DMS 273 (cell line): ENCODE measurements around the gene IQGAP2.
"Not testable (repeated sequence)": the region's sequence is repeated elsewhere in the genome, so short reads cannot be mapped to it uniquely, and the experiment has no call there.

Source experiments
- DNase-seq: peaks from one replicate; lab custom pipeline; 2025; ENCODE audit not compliant: unreplicated experiment; lab: John Stamatoyannopoulos, UW

The IQGAP2 gene

GRCh38 chr5:76414788-76415187, 11.7 kb downstream of the IQGAP2 start:
- no peak for DNase-seq

GRCh38 chr5:76415855-76416254, 12.8 kb downstream of the IQGAP2 start:
- DNase-seq: no peak

- DNase-seq: no peak
Measured at GRCh38 chr5:76419597-76420298, 16.7 kb downstream of the IQGAP2 start.

GRCh38 chr5:76422227-76422626, 19.1 kb downstream of the IQGAP2 start:
- no peak for DNase-seq

GRCh38 chr5:76422742-76423141, 19.7 kb downstream of the IQGAP2 start:
- no peak for DNase-seq

- no peak for DNase-seq
Measured at GRCh38 chr5:76425146-76425545, 22.1 kb downstream of the IQGAP2 start.

GRCh38 chr5:76425928-76426804, 23.1 kb downstream of the IQGAP2 start:
- DNase-seq: peak; percentile 15

- DNase-seq: peak; percentile 73
Measured at GRCh38 chr5:76427206-76428140, 24.4 kb downstream of the IQGAP2 start.

GRCh38 chr5:76428550-76428949, 25.5 kb downstream of the IQGAP2 start:
- not testable (repeated sequence) for DNase-seq

GRCh38 chr5:76433261-76433660, 30.2 kb downstream of the IQGAP2 start:
- no peak for DNase-seq

- not testable (repeated sequence) for DNase-seq
Measured at GRCh38 chr5:76437507-76437906, 34.4 kb downstream of the IQGAP2 start.

GRCh38 chr5:76438025-76438424, 34.9 kb downstream of the IQGAP2 start:
- DNase-seq: no peak

- no peak for DNase-seq
Measured at GRCh38 chr5:76439201-76439600, 36.1 kb downstream of the IQGAP2 start.

GRCh38 chr5:76439929-76440328, 36.8 kb downstream of the IQGAP2 start:
- DNase-seq: no peak

- no peak for DNase-seq
Measured at GRCh38 chr5:76441101-76441500, 38.0 kb downstream of the IQGAP2 start.

GRCh38 chr5:76441890-76442673, 39.0 kb downstream of the IQGAP2 start:
- DNase-seq: no peak

GRCh38 chr5:76443066-76443800, 40.1 kb downstream of the IQGAP2 start:
- DNase-seq: no peak

- peak; percentile 8 for DNase-seq
Measured at GRCh38 chr5:76445063-76445462, 42.0 kb downstream of the IQGAP2 start.

GRCh38 chr5:76445830-76446229, 42.7 kb downstream of the IQGAP2 start:
- no peak for DNase-seq

- DNase-seq: no peak
Measured at GRCh38 chr5:76446776-76447175, 43.7 kb downstream of the IQGAP2 start.
